Globus pallidus (tissue), 1 donor: ENCODE results near the gene TDRD10.
"Not testable (repeated sequence)": the region's sequence is repeated elsewhere in the genome, so short reads cannot be mapped to it uniquely, and the experiment has no call there.

Experiments
- DNase-seq: peaks from one replicate; pipeline ENCODE4 v3.0.0-alpha.2; 2015; ENCODE audit warnings: low spot score

Gene TDRD10

GRCh38 chr1:154479764-154480421 is 22.1 kb upstream of the TDRD10 start:
- DNase-seq = peak; percentile 90

- DNase-seq = no peak
These were observed 21.0 kb upstream of the TDRD10 start for GRCh38 chr1:154481053-154481452.

- DNase-seq = no peak
These were observed 17.8 kb upstream of the TDRD10 start for GRCh38 chr1:154483941-154484803.

GRCh38 chr1:154485106-154485505 is 16.9 kb upstream of the TDRD10 start:
- no peak for DNase-seq

GRCh38 chr1:154485910-154486496 is 16.0 kb upstream of the TDRD10 start:
- DNase-seq = no peak

- not testable (repeated sequence) for DNase-seq
These were observed 15.3 kb upstream of the TDRD10 start for GRCh38 chr1:154486756-154487155.

- no peak for DNase-seq
These were observed 13.1 kb upstream of the TDRD10 start for GRCh38 chr1:154488922-154489321.

- no peak for DNase-seq
These were observed 12.2 kb upstream of the TDRD10 start for GRCh38 chr1:154489695-154490274.

- no peak for DNase-seq
These were observed 11.7 kb upstream of the TDRD10 start for GRCh38 chr1:154490317-154490716.

GRCh38 chr1:154492115-154492514 is 9.9 kb upstream of the TDRD10 start:
- no peak for DNase-seq

- DNase-seq = peak; percentile 37
These were observed 8.7 kb upstream of the TDRD10 start for GRCh38 chr1:154493276-154493675.

- no peak for DNase-seq
These were observed 6.3 kb upstream of the TDRD10 start for GRCh38 chr1:154495496-154496273.

GRCh38 chr1:154496383-154496782 is 5.6 kb upstream of the TDRD10 start:
- no peak for DNase-seq

- DNase-seq = no peak
These were observed 4.8 kb upstream of the TDRD10 start for GRCh38 chr1:154497026-154497806.

- DNase-seq = no peak
These were observed 2.6 kb upstream of the TDRD10 start for GRCh38 chr1:154499446-154499845.

- DNase-seq = no peak
These were observed 1.5 kb upstream of the TDRD10 start for GRCh38 chr1:154500533-154500932.

- no peak for DNase-seq
These were observed 475 bp upstream of the TDRD10 start for GRCh38 chr1:154501423-154502065.

- no peak for DNase-seq
These were observed 711 bp downstream of the TDRD10 start for GRCh38 chr1:154502744-154503115.

GRCh38 chr1:154503898-154504297 is 1.9 kb downstream of the TDRD10 start:
- DNase-seq = no peak

- DNase-seq = no peak
These were observed 10.7 kb downstream of the TDRD10 start for GRCh38 chr1:154512760-154513159.
